Panc1 (cell line): ENCODE measurements around the gene FBXL16. TPM values are rescaled to one million over a fixed set of nuclear protein-coding genes. Genes with fewer than 3 reads are reported as not detected.
A peak's percentile ranks its signal among the peaks of the same experiment; 100 is the strongest.
"Not testable (repeated sequence)": the region's sequence is repeated elsewhere in the genome, so short reads cannot be mapped to it uniquely, and the experiment has no call there.

ENCODE experiments used
- ATAC-seq: fragments of 200-7000 bp; cut with Tn5 transposase; 2 replicates; pipeline ENCODE4 v1.9.1; 2020; ENCODE audit warnings: mild to moderate bottlenecking, moderate library complexity
- BruUV-seq: library from RNA; stranded (reverse); fragments of 400-500 nt; replicated peaks from 2 replicates; lab custom pipeline; 2021; lab: Mats Ljungman, UMichigan
- CTCF ChIA-PET: fragments of 300-600 bp; sonication (Branson Sonifier 250); formaldehyde crosslinking; loops from one replicate; lab custom pipeline; 2022; ENCODE audit warnings: antibody characterized with exemption; lab: Charles Lee
- POLR2A ChIA-PET: fragments of 300-600 bp; sonication (Branson Sonifier 250); formaldehyde crosslinking; loops from one replicate; lab custom pipeline; 2022; ENCODE audit warnings: antibody characterized with exemption; lab: Charles Lee
- DNase-seq: peaks from one replicate; pipeline ENCODE4 v3.0.0-alpha.2; 2010; ENCODE audit warnings: low read depth, low spot score
- H3K27ac ChIP-seq: 2 replicates; pipeline ENCODE4 v1.5.1; 2011; ENCODE audit warnings: mild to moderate bottlenecking, low read length, inconsistent platforms
- H3K27me3 ChIP-seq: fragments of 200-500 bp; sonication (Bioruptor generic); 2 replicates; pipeline ENCODE4 v1.6.0; 2014; ENCODE audit warnings: low read length, inconsistent platforms; ENCODE audit not compliant: control insufficient read depth, insufficient read depth
- H3K36me3 ChIP-seq: fragments of 200-500 bp; sonication (Bioruptor generic); 2 replicates; pipeline ENCODE4 v1.5.1; 2014; ENCODE audit warnings: inconsistent platforms, mild to moderate bottlenecking, low read length, moderate library complexity; ENCODE audit not compliant: control insufficient read depth, insufficient read depth
- H3K4me1 ChIP-seq: 2 replicates; pipeline ENCODE4 v1.5.1; 2011; ENCODE audit warnings: inconsistent platforms, mild to moderate bottlenecking, low read length, moderate library complexity; ENCODE audit not compliant: control insufficient read depth, insufficient read depth
- H3K4me3 ChIP-seq, 2 experiments: 2 replicates each; pipeline ENCODE4 v1.5.1; 2011 to 2012; ENCODE audit warnings: low read depth in 2 of 2, low read length in 2 of 2, mild to moderate bottlenecking in 2 of 2, inconsistent platforms in 1 of 2, moderate library complexity in 1 of 2
- H3K9me3 ChIP-seq: fragments of 200-500 bp; sonication (Bioruptor generic); 2 replicates; pipeline ENCODE4 v1.5.1; 2014; ENCODE audit warnings: low read depth, mild to moderate bottlenecking, inconsistent platforms, low read length, moderate library complexity; ENCODE audit not compliant: control insufficient read depth, insufficient read depth
- POLR2AphosphoS5 ChIP-seq: IDR thresholded peaks from 2 replicates; pipeline ENCODE4 v1.6.1; 2012; ENCODE audit warnings: mild to moderate bottlenecking, low read depth, low read length, moderate library complexity
- SIN3A ChIP-seq: IDR thresholded peaks from 2 replicates; pipeline ENCODE4 v1.6.1; 2012; ENCODE audit warnings: low read depth, mild to moderate bottlenecking, low read length, moderate library complexity, borderline replicate concordance; ENCODE audit not compliant: insufficient read depth
- TCF7L2 ChIP-seq: IDR thresholded peaks from 2 replicates; pipeline ENCODE4 v1.6.1; 2011; ENCODE audit warnings: mild to moderate bottlenecking, low read depth, low read length, inconsistent platforms
- in situ Hi-C: cut with HindIII; loops from 2 replicates; pipeline ENCODE4 v1.10.0; 2016; ENCODE audit warnings: low sequenced_read_pairs, low pct_unique_long_range_greater_than_20kb
- intact Hi-C: fragments of 100-400 bp; cut with micrococcal nuclease; formaldehyde crosslinking; loops from one replicate; pipeline ENCODE4 v1.10.0; 2022; ENCODE audit not compliant: unreplicated experiment
- total RNA-seq: library from RNA; stranded (reverse); gene quantifications from one replicate; pipeline ENCODE4 v1.2.1, GENCODE V29; 2021; ENCODE audit not compliant: unreplicated experiment
- TF ChIP-seq, protein P1 (sequence below): fragments of 450-650 bp; IDR thresholded peaks from 2 replicates; pipeline ENCODE4 v1.5.1; 2017; ENCODE audit warnings: mild to moderate bottlenecking
- TF ChIP-seq, protein P2 (sequence below), 2 experiments: IDR thresholded peaks; 2 replicates each; pipeline ENCODE4 v1.6.1; 2011 to 2012; ENCODE audit warnings: low read depth in 2 of 2, control low read depth in 1 of 2, low read length in 1 of 2, mild to moderate bottlenecking in 1 of 2, moderate library complexity in 1 of 2; ENCODE audit not compliant: insufficient read depth in 1 of 2

FBXL16 gene
- total RNA-seq, 1 experiment from 2014 or later, result 28.0 TPM

DNA sequence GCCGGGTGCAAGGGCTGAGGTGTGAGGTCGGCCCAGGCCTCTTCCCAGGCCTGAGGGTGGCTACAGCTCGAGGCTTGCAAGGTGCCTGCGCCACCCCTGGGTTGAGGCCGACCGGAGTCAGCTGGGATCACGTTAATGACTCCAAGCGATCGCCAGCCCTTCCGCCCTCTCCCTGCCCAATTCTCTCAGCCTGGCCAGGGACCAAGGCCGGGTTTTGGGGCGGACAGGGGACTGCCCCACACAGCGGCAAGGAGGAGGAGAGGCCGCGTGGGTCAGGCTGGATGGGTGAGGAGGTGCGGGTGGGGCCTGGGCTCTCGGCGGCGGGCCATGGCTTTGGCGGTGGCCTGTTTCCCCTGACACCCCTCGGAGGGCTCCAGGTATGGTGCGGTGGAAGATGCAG is 12.2 kb downstream of the FBXL16 start:
- Histone ChIP-seq H3K27me3 (no peaks in the 10 kb centered on the region), H3K4me3 (no peak overlapping the region), H3K4me1 (peaks cover 13% of the 10 kb centered on the region), H3K36me3 (peaks cover 4% of the 10 kb centered on the region; the same call in 1 of the 2 replicates), H3K27ac (no peak overlapping the region), H3K9me3 (no peaks in the 10 kb centered on the region)
- in situ Hi-C loops (no loop called here), intact Hi-C loops (no loop called here)
- ATAC-seq (no peak), DNase-seq (no peak)
- ChIA-PET POLR2A (no interaction called here), CTCF (no interaction called here)
- BruUV-seq, result no TSS peak
- TF ChIP-seq POLR2AphosphoS5, result no peak
- TF ChIP-seq SIN3A, result no peak
- no peak for TF ChIP-seq TCF7L2
- TF ChIP-seq, protein P1, sequence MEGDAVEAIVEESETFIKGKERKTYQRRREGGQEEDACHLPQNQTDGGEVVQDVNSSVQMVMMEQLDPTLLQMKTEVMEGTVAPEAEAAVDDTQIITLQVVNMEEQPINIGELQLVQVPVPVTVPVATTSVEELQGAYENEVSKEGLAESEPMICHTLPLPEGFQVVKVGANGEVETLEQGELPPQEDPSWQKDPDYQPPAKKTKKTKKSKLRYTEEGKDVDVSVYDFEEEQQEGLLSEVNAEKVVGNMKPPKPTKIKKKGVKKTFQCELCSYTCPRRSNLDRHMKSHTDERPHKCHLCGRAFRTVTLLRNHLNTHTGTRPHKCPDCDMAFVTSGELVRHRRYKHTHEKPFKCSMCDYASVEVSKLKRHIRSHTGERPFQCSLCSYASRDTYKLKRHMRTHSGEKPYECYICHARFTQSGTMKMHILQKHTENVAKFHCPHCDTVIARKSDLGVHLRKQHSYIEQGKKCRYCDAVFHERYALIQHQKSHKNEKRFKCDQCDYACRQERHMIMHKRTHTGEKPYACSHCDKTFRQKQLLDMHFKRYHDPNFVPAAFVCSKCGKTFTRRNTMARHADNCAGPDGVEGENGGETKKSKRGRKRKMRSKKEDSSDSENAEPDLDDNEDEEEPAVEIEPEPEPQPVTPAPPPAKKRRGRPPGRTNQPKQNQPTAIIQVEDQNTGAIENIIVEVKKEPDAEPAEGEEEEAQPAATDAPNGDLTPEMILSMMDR, result no peak
- TF ChIP-seq, protein P2, sequence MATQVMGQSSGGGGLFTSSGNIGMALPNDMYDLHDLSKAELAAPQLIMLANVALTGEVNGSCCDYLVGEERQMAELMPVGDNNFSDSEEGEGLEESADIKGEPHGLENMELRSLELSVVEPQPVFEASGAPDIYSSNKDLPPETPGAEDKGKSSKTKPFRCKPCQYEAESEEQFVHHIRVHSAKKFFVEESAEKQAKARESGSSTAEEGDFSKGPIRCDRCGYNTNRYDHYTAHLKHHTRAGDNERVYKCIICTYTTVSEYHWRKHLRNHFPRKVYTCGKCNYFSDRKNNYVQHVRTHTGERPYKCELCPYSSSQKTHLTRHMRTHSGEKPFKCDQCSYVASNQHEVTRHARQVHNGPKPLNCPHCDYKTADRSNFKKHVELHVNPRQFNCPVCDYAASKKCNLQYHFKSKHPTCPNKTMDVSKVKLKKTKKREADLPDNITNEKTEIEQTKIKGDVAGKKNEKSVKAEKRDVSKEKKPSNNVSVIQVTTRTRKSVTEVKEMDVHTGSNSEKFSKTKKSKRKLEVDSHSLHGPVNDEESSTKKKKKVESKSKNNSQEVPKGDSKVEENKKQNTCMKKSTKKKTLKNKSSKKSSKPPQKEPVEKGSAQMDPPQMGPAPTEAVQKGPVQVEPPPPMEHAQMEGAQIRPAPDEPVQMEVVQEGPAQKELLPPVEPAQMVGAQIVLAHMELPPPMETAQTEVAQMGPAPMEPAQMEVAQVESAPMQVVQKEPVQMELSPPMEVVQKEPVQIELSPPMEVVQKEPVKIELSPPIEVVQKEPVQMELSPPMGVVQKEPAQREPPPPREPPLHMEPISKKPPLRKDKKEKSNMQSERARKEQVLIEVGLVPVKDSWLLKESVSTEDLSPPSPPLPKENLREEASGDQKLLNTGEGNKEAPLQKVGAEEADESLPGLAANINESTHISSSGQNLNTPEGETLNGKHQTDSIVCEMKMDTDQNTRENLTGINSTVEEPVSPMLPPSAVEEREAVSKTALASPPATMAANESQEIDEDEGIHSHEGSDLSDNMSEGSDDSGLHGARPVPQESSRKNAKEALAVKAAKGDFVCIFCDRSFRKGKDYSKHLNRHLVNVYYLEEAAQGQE (IDR thresholded peaks at IDR 0.05; ENCODE audit: insufficient read depth in 1 of 2, low read depth in 2 of 2, low read length in 1 of 2), result no peak

DNA sequence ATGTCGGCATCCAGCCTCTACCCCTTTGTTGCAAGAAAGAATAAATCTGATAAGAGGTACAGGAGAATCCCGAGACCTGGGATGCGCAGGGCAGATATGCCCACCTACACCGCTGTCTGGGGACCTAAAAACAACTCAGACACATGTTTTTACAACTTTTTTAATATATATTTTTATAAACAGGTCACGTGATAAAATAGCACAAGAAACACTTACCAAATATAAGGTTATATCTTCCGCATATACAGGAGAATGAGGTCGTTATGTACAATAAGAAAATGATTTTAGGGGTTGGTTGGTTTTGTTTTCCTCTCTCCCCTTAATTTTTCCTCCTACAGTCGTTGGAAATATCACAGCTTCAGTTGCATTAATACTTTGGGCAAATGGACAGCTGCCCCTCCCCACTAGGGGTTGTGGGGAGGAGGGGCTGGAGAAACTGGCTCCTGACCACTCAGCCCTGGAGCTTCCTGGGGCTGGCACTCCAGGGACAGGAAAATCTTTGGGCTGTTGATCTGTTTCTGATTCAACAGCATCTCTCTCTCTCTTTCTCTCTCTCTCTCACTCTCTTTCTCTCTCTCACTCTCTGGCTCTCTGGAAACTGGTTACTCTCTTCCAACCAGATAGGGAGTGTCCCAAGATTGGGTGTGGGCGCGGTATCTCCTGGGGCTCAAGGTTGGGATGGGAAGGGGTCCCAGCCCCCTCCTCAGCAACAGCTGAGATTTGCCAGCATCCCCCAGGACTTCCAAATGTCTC is 13.1 kb downstream of the FBXL16 start:
- ATAC-seq (no peak), DNase-seq (no peak)
- TF ChIP-seq, protein P1, result no peak
- no peak for TF ChIP-seq SIN3A
- TF ChIP-seq, protein P2 (IDR thresholded peaks at IDR 0.05; ENCODE audit: insufficient read depth in 1 of 2, low read depth in 2 of 2, low read length in 1 of 2), result no peak
- TF ChIP-seq TCF7L2, result no peak
- TF ChIP-seq POLR2AphosphoS5, result no peak
- Histone ChIP-seq H3K27me3 (no peaks in the 10 kb centered on the region), H3K36me3 (peaks cover 4% of the 10 kb centered on the region; the same call in 1 of the 2 replicates), H3K27ac (peak overlapping the region; percentile 29; the same call in 1 of the 2 replicates), H3K4me3 (no peak overlapping the region), H3K4me1 (peaks cover 13% of the 10 kb centered on the region), H3K9me3 (no peaks in the 10 kb centered on the region)
- TSS peak; percentile 65 for BruUV-seq
- in situ Hi-C loops, result no loop called here
- ChIA-PET POLR2A (interaction anchor here (0.7 kb wide), 1 partner anchor 32 kb away, joined by 4 read pairs; no protein-coding TSS in a partner anchor), CTCF (no interaction called here)
- intact Hi-C loops, result no loop called here

DNA sequence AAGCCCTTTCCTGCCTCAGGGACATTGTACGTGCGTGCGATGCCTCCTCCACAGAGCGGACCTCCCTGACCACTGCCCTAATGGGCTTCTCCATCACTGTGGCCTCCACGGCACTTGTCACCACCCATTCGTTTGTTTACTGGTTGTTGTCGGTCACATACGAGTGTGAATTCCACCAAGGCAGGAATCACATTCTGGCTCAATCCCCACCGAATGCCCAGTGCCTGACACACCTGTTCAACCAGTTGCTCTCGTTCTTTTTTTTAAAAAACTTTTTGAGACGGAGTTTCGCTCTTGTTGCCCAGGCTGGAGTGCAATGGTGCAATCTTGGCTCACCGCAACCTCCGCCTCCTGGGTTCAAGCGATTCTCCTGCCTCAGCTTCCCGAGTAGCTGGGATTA is 14.4 kb downstream of the FBXL16 start:
- H3K9me3 ChIP-seq, H3K27me3 ChIP-seq, H3K27ac ChIP-seq, intact Hi-C loops, CTCF ChIA-PET, POLR2A ChIA-PET, ATAC-seq, DNase-seq, H3K36me3 ChIP-seq, in situ Hi-C loops, BruUV-seq, H3K4me3 ChIP-seq: not testable (repeated sequence)
- H3K4me1 ChIP-seq, result peaks cover 13% of the 10 kb centered on the region
